Subcutaneous adipose tissue (tissue), 4 donors: ENCODE measurements around the gene EHMT1. TPM values are rescaled to one million over a fixed set of nuclear protein-coding genes. Genes with fewer than 3 reads are reported as not detected.

Experiments used
- total RNA-seq, 4 donors: library from RNA; depleted of rRNA; stranded (reverse); fragments of >200 nt; gene quantifications; one replicate each; pipeline ENCODE4 v1.1.0, GENCODE V29; 2016
- TF ChIP-seq, protein P1 (sequence below): fragments of 450-650 bp; IDR thresholded peaks from one replicate; pipeline ENCODE4 v1.5.1; 2016; ENCODE audit warnings: low read depth, mild to moderate bottlenecking, control low read depth, antibody characterized with exemption, moderate library complexity

Gene EHMT1
- total RNA-seq, 4 donors from 2014 or later, result 53.2 to 168 (median 65.9) TPM

DNA sequence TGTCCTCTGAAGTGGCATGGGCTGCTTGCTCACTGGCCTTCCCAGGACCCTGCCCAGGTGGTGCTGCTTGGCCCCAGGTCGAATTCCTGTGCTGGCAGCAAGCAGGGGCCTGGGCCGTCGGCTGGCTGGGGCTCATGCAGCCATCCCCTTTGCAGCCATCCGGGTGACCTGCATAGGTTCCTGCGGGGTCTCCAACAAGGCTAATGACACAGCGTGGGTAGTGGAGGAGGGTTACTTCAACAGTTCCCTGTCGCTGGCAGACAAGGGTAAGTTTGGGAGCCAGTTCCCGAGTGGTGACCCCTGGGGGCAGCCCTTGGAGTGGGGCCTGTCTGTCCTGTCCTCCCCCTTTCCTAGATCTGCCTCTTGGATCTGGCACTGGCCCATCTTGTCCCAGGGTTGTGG, 6.1 kb upstream of the EHMT1 start:
- TF ChIP-seq, protein P1, sequence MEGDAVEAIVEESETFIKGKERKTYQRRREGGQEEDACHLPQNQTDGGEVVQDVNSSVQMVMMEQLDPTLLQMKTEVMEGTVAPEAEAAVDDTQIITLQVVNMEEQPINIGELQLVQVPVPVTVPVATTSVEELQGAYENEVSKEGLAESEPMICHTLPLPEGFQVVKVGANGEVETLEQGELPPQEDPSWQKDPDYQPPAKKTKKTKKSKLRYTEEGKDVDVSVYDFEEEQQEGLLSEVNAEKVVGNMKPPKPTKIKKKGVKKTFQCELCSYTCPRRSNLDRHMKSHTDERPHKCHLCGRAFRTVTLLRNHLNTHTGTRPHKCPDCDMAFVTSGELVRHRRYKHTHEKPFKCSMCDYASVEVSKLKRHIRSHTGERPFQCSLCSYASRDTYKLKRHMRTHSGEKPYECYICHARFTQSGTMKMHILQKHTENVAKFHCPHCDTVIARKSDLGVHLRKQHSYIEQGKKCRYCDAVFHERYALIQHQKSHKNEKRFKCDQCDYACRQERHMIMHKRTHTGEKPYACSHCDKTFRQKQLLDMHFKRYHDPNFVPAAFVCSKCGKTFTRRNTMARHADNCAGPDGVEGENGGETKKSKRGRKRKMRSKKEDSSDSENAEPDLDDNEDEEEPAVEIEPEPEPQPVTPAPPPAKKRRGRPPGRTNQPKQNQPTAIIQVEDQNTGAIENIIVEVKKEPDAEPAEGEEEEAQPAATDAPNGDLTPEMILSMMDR, result no peak

DNA sequence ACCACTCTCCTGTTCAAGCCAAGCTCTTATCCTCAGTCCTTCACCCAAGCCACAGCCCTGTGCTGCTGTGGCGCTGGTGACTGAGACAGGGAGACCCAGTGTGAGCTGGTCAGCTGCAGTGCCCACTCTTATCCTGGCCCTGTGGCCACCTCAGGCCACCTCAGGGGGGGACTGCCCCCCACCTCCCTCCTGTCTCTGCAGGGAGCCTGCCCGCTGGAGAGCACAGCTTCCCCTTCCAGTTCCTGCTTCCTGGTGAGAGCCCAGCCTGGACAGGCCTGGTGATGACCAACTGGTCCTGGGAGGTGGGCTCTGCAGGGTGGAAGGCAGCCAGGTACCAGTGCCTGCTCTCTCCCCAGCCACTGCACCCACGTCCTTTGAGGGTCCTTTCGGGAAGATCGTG, 5.5 kb upstream of the EHMT1 start:
- TF ChIP-seq, protein P1, result no peak

DNA sequence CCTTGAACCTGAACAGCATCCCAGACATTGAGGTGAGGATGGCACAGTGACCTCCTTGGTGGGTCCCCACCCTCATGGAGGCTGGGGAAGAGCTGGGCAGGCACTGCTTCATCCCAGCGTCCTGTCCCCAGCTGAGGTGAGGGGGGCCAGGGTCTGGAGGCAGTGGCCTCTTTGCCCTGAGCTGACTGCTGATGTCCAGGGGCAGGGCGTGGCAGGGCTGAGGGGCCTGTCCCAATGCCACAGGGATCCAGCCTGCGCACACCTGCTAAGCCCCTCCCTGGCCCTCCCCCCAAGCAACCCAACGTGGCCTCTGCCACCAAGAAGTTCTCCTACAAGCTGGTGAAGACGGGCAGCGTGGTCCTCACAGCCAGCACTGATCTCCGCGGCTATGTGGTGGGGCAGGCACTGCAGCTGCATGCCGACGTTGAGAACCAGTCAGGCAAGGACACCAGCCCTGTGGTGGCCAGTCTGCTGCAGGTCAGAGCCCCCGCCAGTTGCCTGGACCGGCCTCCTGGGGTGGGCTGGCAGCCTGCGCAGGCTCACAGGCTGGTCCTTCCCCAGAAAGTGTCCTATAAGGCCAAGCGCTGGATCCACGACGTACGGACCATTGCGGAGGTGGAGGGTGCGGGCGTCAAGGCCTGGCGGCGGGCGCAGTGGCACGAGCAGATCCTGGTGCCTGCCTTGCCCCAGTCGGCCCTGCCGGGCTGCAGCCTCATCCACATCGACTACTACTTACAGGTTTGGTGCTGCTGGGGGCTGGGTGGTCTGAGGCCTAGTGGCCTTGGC, 4.9 kb upstream of the EHMT1 start:
- TF ChIP-seq, protein P1, result no peak

DNA sequence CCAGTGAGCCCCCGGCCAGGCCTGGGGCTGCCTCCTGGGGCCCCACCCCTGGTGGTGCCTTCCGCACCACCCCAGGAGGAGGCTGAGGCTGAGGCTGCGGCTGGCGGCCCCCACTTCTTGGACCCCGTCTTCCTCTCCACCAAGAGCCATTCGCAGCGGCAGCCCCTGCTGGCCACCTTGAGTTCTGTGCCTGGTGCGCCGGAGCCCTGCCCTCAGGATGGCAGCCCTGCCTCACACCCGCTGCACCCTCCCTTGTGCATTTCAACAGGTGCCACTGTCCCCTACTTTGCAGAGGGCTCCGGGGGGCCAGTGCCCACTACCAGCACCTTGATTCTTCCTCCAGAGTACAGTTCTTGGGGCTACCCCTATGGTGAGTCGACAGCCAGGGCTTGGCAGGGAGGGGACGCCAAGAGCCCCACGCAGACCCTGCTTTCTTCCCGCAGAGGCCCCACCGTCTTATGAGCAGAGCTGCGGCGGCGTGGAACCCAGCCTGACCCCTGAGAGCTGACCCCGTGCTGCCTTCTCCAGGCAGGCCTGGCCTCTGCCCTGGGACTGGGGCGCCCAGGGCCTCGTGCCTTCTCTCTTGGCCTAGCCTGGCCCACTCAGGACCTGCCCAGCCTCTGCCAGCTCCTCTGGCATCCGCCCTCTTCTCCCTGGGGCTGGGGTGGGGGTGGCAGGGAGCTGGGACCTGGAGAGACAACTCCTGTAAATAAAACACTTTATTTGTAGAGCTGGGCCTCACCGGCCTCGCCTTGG, 4.0 kb upstream of the EHMT1 start:
- TF ChIP-seq, protein P1, result no peak

DNA sequence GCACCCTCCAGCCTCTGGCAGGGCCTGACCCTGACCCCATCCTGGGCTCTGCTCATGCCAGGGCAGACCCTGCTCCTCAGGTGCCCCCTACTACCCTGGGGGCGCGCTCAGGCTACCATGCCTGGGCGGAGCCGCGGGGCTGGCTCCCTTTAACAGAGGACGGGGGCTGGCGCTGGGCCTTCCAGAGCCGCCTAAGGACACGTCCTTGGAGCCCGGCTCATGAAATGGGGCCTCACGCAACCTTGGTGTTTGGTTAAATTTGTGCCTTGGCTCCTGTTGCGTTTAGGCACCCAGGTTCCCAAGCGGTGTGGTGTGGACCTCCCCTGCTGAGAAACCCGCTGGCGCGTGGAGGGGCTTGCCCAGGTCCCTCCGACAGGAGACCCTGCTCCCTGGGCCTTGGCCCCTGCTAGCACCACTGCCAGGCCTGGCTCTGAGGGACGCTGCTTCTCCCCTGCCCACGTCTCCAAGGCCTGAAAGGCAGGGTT, 3.4 kb upstream of the EHMT1 start:
- TF ChIP-seq, protein P1, result no peak

DNA sequence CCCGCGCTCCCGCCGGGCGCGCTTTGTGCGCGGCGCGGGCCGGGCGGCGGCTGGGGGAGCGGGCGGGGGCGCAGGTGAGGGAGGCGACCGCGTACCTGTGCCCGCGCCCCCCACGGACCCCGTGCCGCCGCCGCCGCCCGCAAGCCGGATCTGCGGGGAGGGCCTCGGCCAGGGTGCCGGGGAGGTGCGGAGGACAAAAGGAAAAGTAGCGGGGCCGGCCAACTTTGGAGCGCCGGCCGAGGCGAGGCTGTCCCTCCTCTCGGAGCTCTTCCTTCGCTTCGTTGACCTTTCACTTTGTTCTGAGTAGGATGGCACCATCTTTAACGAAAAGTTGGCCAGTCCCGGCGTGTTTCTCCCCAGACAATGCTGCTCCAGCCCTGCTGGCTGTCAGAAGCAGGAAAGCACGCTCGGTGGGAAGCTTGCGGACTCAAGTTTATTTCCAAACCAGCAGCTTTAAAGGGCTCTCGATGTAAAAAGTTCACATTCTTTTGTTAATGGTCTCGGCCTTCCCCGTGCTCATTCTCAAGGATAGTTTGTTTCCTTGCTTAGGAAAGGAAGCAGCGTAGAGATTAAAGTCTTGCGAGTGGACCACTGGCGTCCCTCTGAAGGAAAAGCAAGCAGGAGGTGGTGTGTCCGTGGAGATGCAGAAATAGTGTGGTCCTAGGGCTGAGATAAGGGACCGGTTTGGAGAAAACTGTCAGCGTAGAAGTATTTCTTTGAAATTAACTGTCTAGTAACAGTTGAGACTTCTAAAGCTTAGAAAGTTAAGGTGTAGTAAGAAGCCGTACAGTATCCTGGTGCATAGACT, 639 bp downstream of the EHMT1 start:
- TF ChIP-seq, protein P1, result no peak

DNA sequence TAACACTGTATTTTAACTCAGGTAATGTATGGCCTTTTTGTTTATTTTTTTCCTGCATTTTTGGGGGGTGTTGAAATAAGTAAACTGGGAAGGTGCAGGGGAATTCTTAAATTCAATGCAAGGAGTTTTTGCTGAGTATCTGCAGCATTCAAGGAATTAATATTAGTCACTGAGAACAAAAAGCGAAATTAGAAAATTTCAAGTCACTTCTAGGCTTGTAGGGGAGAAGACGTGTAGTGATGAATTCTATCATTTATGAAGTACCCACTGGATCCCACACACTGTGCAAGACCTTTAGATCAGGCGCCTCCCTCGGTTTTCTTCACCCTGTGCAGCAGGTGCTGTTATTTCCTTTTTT, 1.2 kb downstream of the EHMT1 start:
- TF ChIP-seq, protein P1, result no peak
